Measurements from ENCODE around the gene ABHD2. TPM values are rescaled to one million over a fixed set of nuclear protein-coding genes. Genes with fewer than 3 reads are reported as not detected.

Gene ABHD2
- total and polyA plus RNA-seq, 9 of the 15 experiments (the other 6 are each of a cell fraction or from before 2014, with no cell fraction given): 16.9 to 99.8 (median 47.5) TPM

- TF ChIP-seq CREB5 (CRISPR knock-in tag; IDR thresholded peaks at IDR 0.05) (no peak), ZBTB9 (CRISPR knock-in tag; IDR thresholded peaks at IDR 0.05) (no peak), ATF2 (CRISPR knock-in tag; IDR thresholded peaks at IDR 0.05) (no peak), CTCF (IDR thresholded peaks at IDR 0.05 in 2 of 3, conservative IDR thresholded peaks at IDR 0.05 in 1 of 3; ENCODE audit: insufficient read depth in 2 of 3, low read depth in 1 of 3, low read length in 3 of 3) (no peak), TARDBP (IDR thresholded peaks at IDR 0.05) (no peak), MAFF (IDR thresholded peaks at IDR 0.05; ENCODE audit: low read length) (no peak), ZNF76 (CRISPR knock-in tag; IDR thresholded peaks at IDR 0.05; ENCODE audit: borderline replicate concordance) (no peak)
Observed at GRCh38 chr15:89093509-89093908, 5.3 kb downstream of the ABHD2 start (continued).
